NCI-H2107 (cell line): ENCODE data around the gene KCNMB2.

Source experiments
- DNase-seq: peaks from one replicate; lab custom pipeline; 2025; lab: John Stamatoyannopoulos, UW

Gene KCNMB2

DNA sequence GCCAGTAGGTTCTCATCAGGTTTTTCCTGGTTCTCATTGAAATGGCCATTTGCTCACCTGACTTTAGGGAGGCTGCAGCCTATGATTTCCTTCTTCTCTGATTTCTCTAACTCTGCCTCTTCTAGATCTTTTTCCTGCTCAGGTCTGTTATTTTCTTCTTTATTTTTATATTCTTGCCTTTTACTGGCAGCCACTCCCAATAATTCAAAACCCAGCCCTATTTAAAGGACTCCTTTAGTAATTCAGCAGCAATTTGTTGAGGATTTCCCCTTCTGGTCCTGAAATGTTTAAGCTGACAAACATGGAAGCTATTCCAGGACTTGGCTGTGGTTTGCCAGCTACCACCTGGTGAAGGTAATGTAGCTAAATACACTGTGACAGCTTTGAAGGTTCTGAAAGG is 333.8 kb downstream of the KCNMB2 start:
- DNase-seq: no peak

DNA sequence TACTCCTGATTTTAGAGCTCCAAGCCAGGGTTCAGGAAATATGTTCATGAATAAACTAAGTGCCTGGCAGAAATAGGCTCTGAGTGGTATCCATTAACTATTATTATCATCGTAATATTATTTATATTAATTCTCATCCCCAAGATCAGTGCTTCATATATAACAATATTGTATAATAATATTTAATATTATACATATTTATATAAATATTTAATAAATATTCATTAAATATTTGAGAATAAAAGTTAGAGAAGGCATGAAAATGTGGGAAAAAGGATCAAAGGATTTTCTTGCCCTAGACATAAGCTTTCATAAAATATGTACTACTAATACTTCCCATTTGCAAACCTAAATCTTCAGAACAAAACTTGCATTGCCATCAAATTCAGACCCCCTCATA is 338.9 kb downstream of the KCNMB2 start:
- no peak for DNase-seq

DNA sequence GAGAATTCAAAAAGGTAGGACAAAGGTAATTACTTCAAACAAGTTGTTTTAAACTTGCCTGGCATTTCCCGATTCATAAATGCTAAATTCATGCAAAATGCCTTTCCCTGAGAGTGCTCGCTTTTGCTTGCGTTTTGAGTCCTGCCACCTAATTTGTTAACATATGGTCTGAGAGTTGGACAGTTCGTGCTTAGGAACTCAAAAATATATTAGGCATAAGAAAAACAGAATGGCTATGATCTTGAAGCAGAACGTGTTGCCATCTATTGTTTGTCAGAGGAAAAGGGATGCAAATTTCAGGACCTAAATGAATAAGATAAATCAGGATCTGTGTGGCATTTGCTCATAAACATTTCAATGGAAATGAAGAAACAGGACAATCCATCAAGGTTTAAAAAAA is 339.6 kb downstream of the KCNMB2 start:
- no peak for DNase-seq

DNA sequence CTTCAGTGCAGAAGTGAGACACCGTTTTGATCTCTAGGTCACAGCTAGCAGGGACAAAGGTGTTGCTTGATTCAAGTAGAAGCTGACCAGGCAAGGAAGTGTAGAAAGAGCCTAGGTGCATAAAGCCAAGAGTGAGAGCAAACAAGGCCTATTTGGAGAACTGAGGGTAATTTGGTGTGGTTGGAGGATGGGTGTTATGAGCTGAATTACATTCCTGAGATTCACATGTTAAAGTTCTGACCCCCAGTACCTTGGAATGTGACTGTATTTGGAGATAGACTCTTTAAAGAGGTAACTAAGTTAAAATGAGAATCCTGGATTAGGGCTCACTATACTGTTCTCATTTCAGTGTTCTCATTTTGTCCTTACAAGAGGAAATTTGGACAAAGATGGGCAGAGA is 344.0 kb downstream of the KCNMB2 start:
- DNase-seq: no peak
